ENCODE results near the gene DNAH12.

GRCh38 chr3:57389271-57389670 lies 154.9 kb downstream of the DNAH12 start:
- no peak for TF ChIP-seq CTCF (IDR thresholded peaks at IDR 0.05; ENCODE audit: low read depth, low read length, poor library complexity, severe bottlenecking)
- no peak for TF ChIP-seq EZH2phosphoT487 (IDR thresholded peaks at IDR 0.05; ENCODE audit: borderline replicate concordance, low read length)

All from DOHH2 (cell line).